ENCODE measurements around the gene ADCY5. TPM values are rescaled to one million over a fixed set of nuclear protein-coding genes. Genes with fewer than 3 reads are reported as not detected.

ADCY5 gene
- total RNA-seq, 1 donor = under 0.01 TPM

- H3K4me3 ChIP-seq (ENCODE audit: low read depth, low read length) = no peak overlapping the region
- TF ChIP-seq CTCF (IDR thresholded peaks at IDR 0.05; ENCODE audit: insufficient read depth, low read length) = no peak
- DNase-seq (ENCODE audit: low read depth) = no peak
These were observed 127.1 kb downstream of the ADCY5 start for GRCh38 chr3:123321806-123322205.

GRCh38 chr3:123320221-123320620 lies 128.7 kb downstream of the ADCY5 start:
- H3K4me3 ChIP-seq (ENCODE audit: low read depth, low read length) = no peak overlapping the region
- no peak for DNase-seq (ENCODE audit: low read depth)
- TF ChIP-seq CTCF (IDR thresholded peaks at IDR 0.05; ENCODE audit: insufficient read depth, low read length) = no peak

- no peak for TF ChIP-seq CTCF (IDR thresholded peaks at IDR 0.05; ENCODE audit: insufficient read depth, low read length)
- DNase-seq (ENCODE audit: low read depth) = no peak
- no peak overlapping the region for H3K4me3 ChIP-seq (ENCODE audit: low read depth, low read length)
These were observed 129.1 kb downstream of the ADCY5 start for GRCh38 chr3:123319760-123320159.

- TF ChIP-seq CTCF (IDR thresholded peaks at IDR 0.05; ENCODE audit: insufficient read depth, low read length) = no peak
- no peak overlapping the region for H3K4me3 ChIP-seq (ENCODE audit: low read depth, low read length)
- no peak for DNase-seq (ENCODE audit: low read depth)
These were observed 130.5 kb downstream of the ADCY5 start for GRCh38 chr3:123318374-123318773.

GRCh38 chr3:123317716-123318115 lies 131.2 kb downstream of the ADCY5 start:
- TF ChIP-seq CTCF (IDR thresholded peaks at IDR 0.05; ENCODE audit: insufficient read depth, low read length) = no peak
- no peak overlapping the region for H3K4me3 ChIP-seq (ENCODE audit: low read depth, low read length)
- no peak for DNase-seq (ENCODE audit: low read depth)

- no peak overlapping the region for H3K4me3 ChIP-seq (ENCODE audit: low read depth, low read length)
- no peak for TF ChIP-seq CTCF (IDR thresholded peaks at IDR 0.05; ENCODE audit: insufficient read depth, low read length)
- DNase-seq (ENCODE audit: low read depth) = no peak
These were observed 133.7 kb downstream of the ADCY5 start for GRCh38 chr3:123315271-123315595.

Measured in fibroblast of the aortic adventitia (primary cell).